HG02970 (cell line): ENCODE results near the gene FER.
"Not testable (repeated sequence)": the region's sequence is repeated elsewhere in the genome, so short reads cannot be mapped to it uniquely, and the experiment has no call there.

ENCODE experiments used
- ATAC-seq: cut with Tn5 transposase; IDR thresholded peaks from one replicate; pipeline ENCODE4 v1.9.1; 2021; ENCODE audit warnings: mild to moderate bottlenecking, moderate library complexity, moderate number of reproducible peaks; ENCODE audit not compliant: unreplicated experiment, low FRiP score

FER gene

GRCh38 chr5:108747774-108748400 is at the start of gene FER:
Gene FER, plus strand, starts transcription at chr5:108747897. Its CDS starts 50,286 bp downstream, at chr5:108798183.
- no peak for ATAC-seq

GRCh38 chr5:108700388-108700787 is 47.3 kb upstream of the FER start:
- ATAC-seq, result not testable (repeated sequence)

GRCh38 chr5:108700930-108701329 is 46.8 kb upstream of the FER start:
- no peak for ATAC-seq

- ATAC-seq, result no peak
These were observed 45.2 kb upstream of the FER start for GRCh38 chr5:108702546-108702945.

GRCh38 chr5:108703313-108703712 is 44.4 kb upstream of the FER start:
- ATAC-seq, result no peak

GRCh38 chr5:108707141-108707540 is 40.6 kb upstream of the FER start:
- no peak for ATAC-seq

- no peak for ATAC-seq
These were observed 35.8 kb upstream of the FER start for GRCh38 chr5:108711898-108712297.

- ATAC-seq, result no peak
These were observed 32.3 kb upstream of the FER start for GRCh38 chr5:108715408-108715807.

- no peak for ATAC-seq
These were observed 27.3 kb upstream of the FER start for GRCh38 chr5:108720391-108720790.

- ATAC-seq, result no peak
These were observed 21.1 kb upstream of the FER start for GRCh38 chr5:108726446-108727235.

- ATAC-seq, result no peak
These were observed 20.5 kb upstream of the FER start for GRCh38 chr5:108727236-108727650.

GRCh38 chr5:108727651-108728565 is 19.8 kb upstream of the FER start:
- peak; percentile 70 for ATAC-seq

GRCh38 chr5:108728566-108729241 is 19.0 kb upstream of the FER start:
- ATAC-seq, result peak; percentile 29

GRCh38 chr5:108729242-108729615 is 18.5 kb upstream of the FER start:
- no peak for ATAC-seq

GRCh38 chr5:108730617-108731340 is 16.9 kb upstream of the FER start:
- no peak for ATAC-seq

GRCh38 chr5:108735790-108736189 is 11.9 kb upstream of the FER start:
- ATAC-seq, result no peak

- ATAC-seq, result no peak
These were observed 10.8 kb upstream of the FER start for GRCh38 chr5:108736855-108737254.

- no peak for ATAC-seq
These were observed 8.3 kb upstream of the FER start for GRCh38 chr5:108739376-108739775.

- ATAC-seq, result no peak
These were observed 7.8 kb upstream of the FER start for GRCh38 chr5:108739906-108740305.

GRCh38 chr5:108743319-108743718 is 4.4 kb upstream of the FER start:
- ATAC-seq, result no peak
